Measurements from ENCODE around the gene SUGCT.

GRCh38 chr7:40248681-40249080 lies 113.9 kb downstream of the SUGCT start:
- TF ChIP-seq CTCF (conservative IDR thresholded peaks at IDR 0.05 in 1 of 2, IDR thresholded peaks at IDR 0.05 in 1 of 2; ENCODE audit: extremely low read depth in 1 of 2, insufficient read depth in 1 of 2, low read depth in 1 of 2, low read length in 2 of 2): no peak
- TF ChIP-seq EZH2 (IDR thresholded peaks at IDR 0.05; ENCODE audit: borderline replicate concordance, low read length): no peak
